CD4-positive, alpha-beta T cell treated with Interleukin-21 for 1 hour (primary cell): ENCODE data around the gene KIR3DL2.
A peak's percentile ranks its signal among the peaks of the same experiment; 100 is the strongest.
"Not testable (repeated sequence)": the region's sequence is repeated elsewhere in the genome, so short reads cannot be mapped to it uniquely, and the experiment has no call there.

ENCODE experiments used
- DNase-seq: peaks from one replicate; pipeline ENCODE4 v3.0.0-alpha.2; 2020

The KIR3DL2 gene

GRCh38 chr19:54850061-54850640, at the start of gene KIR3DL2:
Gene KIR3DL2 (plus strand): TSS chr19:54850443. CDS start chr19:54850476, 33 bp downstream.
- DNase-seq, result peak; percentile 18

- DNase-seq, result peak; percentile 8
These were observed 46.8 kb upstream of the KIR3DL2 start, which contains the start of gene KIR2DL4 for GRCh38 chr19:54803410-54803809. Gene KIR2DL4 (plus strand): TSS chr19:54803610. CDS start chr19:54803652, 42 bp downstream.

- DNase-seq, result no peak
These were observed 46.1 kb upstream of the KIR3DL2 start for GRCh38 chr19:54804101-54804500.

- DNase-seq, result no peak
These were observed 45.7 kb upstream of the KIR3DL2 start for GRCh38 chr19:54804571-54804970.

- no peak for DNase-seq
These were observed 44.4 kb upstream of the KIR3DL2 start for GRCh38 chr19:54805665-54806515.

- DNase-seq, result no peak
These were observed 43.8 kb upstream of the KIR3DL2 start for GRCh38 chr19:54806516-54806838.

GRCh38 chr19:54814571-54814970, 35.7 kb upstream of the KIR3DL2 start:
- not testable (repeated sequence) for DNase-seq

GRCh38 chr19:54816251-54816650, 34.0 kb upstream of the KIR3DL2 start, which contains the start of gene KIR3DL1:
Gene KIR3DL1 (plus strand): TSS chr19:54816468.
- not testable (repeated sequence) for DNase-seq

GRCh38 chr19:54817670-54818536, 32.3 kb upstream of the KIR3DL2 start:
- DNase-seq, result no peak

- DNase-seq, result not testable (repeated sequence)
These were observed 25.8 kb upstream of the KIR3DL2 start for GRCh38 chr19:54824416-54824815.

GRCh38 chr19:54825326-54825725, 24.9 kb upstream of the KIR3DL2 start:
- not testable (repeated sequence) for DNase-seq

GRCh38 chr19:54828064-54828463, 22.2 kb upstream of the KIR3DL2 start:
- not testable (repeated sequence) for DNase-seq

GRCh38 chr19:54832496-54832895, 17.7 kb upstream of the KIR3DL2 start, which contains the start of gene KIR2DS4:
Gene KIR2DS4 (plus strand): TSS chr19:54832676.
- DNase-seq, result not testable (repeated sequence)

- not testable (repeated sequence) for DNase-seq
These were observed 15.1 kb upstream of the KIR3DL2 start for GRCh38 chr19:54835126-54835525.

- not testable (repeated sequence) for DNase-seq
These were observed 12.7 kb upstream of the KIR3DL2 start for GRCh38 chr19:54837522-54837921.

- DNase-seq, result not testable (repeated sequence)
These were observed 7.1 kb upstream of the KIR3DL2 start for GRCh38 chr19:54843171-54843570.

- DNase-seq, result no peak
These were observed 687 bp downstream of the KIR3DL2 start for GRCh38 chr19:54850930-54851329.

GRCh38 chr19:54851353-54851752, 1.1 kb downstream of the KIR3DL2 start:
- DNase-seq, result no peak

- DNase-seq, result not testable (repeated sequence)
These were observed 5.0 kb downstream of the KIR3DL2 start for GRCh38 chr19:54855241-54855640.

- DNase-seq, result not testable (repeated sequence)
These were observed 8.2 kb downstream of the KIR3DL2 start for GRCh38 chr19:54858476-54858875.

GRCh38 chr19:54859421-54859820, 9.2 kb downstream of the KIR3DL2 start:
- DNase-seq, result not testable (repeated sequence)

GRCh38 chr19:54863459-54863858, 13.2 kb downstream of the KIR3DL2 start:
- not testable (repeated sequence) for DNase-seq

GRCh38 chr19:54871696-54872095, 21.5 kb downstream of the KIR3DL2 start:
- DNase-seq, result no peak
